Esophagus muscularis mucosa (tissue), 3 donors: ENCODE results near the gene CNNM1.

Experiments used
- POLR2A ChIP-seq: fragments of 450-650 bp; IDR thresholded peaks from one replicate; pipeline ENCODE4 v1.6.1; 2017; ENCODE audit warnings: antibody characterized with exemption, moderate library complexity, mild to moderate bottlenecking, low read depth
- TF ChIP-seq, protein P1 (sequence below), 3 experiments: fragments of 200-600 bp in 2 of 3; fragments of 450-650 bp in 1 of 3; sonication (generic) in 2 of 3; IDR thresholded peaks; one replicate each; pipeline ENCODE4 v1.5.1; 2017 to 2019; ENCODE audit warnings: antibody characterized with exemption in 3 of 3, mild to moderate bottlenecking in 2 of 3, moderate library complexity in 1 of 3

- TF ChIP-seq, protein P1, sequence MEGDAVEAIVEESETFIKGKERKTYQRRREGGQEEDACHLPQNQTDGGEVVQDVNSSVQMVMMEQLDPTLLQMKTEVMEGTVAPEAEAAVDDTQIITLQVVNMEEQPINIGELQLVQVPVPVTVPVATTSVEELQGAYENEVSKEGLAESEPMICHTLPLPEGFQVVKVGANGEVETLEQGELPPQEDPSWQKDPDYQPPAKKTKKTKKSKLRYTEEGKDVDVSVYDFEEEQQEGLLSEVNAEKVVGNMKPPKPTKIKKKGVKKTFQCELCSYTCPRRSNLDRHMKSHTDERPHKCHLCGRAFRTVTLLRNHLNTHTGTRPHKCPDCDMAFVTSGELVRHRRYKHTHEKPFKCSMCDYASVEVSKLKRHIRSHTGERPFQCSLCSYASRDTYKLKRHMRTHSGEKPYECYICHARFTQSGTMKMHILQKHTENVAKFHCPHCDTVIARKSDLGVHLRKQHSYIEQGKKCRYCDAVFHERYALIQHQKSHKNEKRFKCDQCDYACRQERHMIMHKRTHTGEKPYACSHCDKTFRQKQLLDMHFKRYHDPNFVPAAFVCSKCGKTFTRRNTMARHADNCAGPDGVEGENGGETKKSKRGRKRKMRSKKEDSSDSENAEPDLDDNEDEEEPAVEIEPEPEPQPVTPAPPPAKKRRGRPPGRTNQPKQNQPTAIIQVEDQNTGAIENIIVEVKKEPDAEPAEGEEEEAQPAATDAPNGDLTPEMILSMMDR (IDR thresholded peaks at IDR 0.05): no peak
- no peak for TF ChIP-seq POLR2A
Measured at GRCh38 chr10:99364125-99364524, 35.0 kb downstream of the CNNM1 start.
